HepG2 (cell line): ENCODE results near the gene B4GALT5. TPM values are rescaled to one million over a fixed set of nuclear protein-coding genes. Genes with fewer than 3 reads are reported as not detected.
A peak's percentile ranks its signal among the peaks of the same experiment; 100 is the strongest.
"Not testable (repeated sequence)": the region's sequence is repeated elsewhere in the genome, so short reads cannot be mapped to it uniquely, and the experiment has no call there.

Experiments used
- ATAC-seq: fragments of 200-7000 bp; cut with Tn5 transposase; 3 replicates; pipeline ENCODE4 v1.9.1; 2020; ENCODE audit warnings: mild to moderate bottlenecking, moderate library complexity
- BruUV-seq: library from RNA; stranded (reverse); fragments of 400-500 nt; replicated peaks from 2 replicates; lab custom pipeline; 2021; lab: Mats Ljungman, UMichigan
- CTCF ChIA-PET: fragments of 300-600 bp; formaldehyde crosslinking; extraction: SDS; loops from one replicate; lab custom pipeline; 2021; ENCODE audit warnings: low total read pairs, inconsistent platforms, low intra/inter-chr PET ratio; lab: Yijun Ruan, JAX
- POLR2A ChIA-PET: fragments of 350-600 bp; sonication (Branson Sonifier 250); formaldehyde crosslinking; loops from one replicate; lab custom pipeline; 2020; ENCODE audit warnings: antibody characterized with exemption, inconsistent platforms; lab: Yijun Ruan, JAX
- DNase-seq: peaks from one replicate; pipeline ENCODE4 v3.0.0-alpha.2; 2015; ENCODE audit warnings: low spot score
- FAIRE-seq: peaks from 3 replicates; lab custom pipeline; 2011; peaks lifted over from hg19 to GRCh38; lab: Jason Lieb, UNC
- H2AFZ ChIP-seq: one replicate; pipeline ENCODE4 v1.6.1; 2011; ENCODE audit warnings: low read length, inconsistent platforms
- H3K27ac ChIP-seq: fragments of 300-600 bp; 3 replicates; pipeline ENCODE4 v1.8.0; 2011; ENCODE audit warnings: mixed run types, mild to moderate bottlenecking, mixed read lengths, low read length, inconsistent platforms; ENCODE audit not compliant: insufficient read depth; ENCODE audit errors: extremely low read length
- H3K27me3 ChIP-seq, 2 experiments: fragments of 200-600 bp in 1 of 2; 2 replicates in 1 of 2; 3 replicates in 1 of 2; pipeline versions ENCODE4 v1.6.0 to v1.8.0; 2011; ENCODE audit warnings: low read length in 2 of 2, mild to moderate bottlenecking in 2 of 2, moderate library complexity in 2 of 2, inconsistent platforms in 1 of 2; ENCODE audit not compliant: insufficient read depth in 2 of 2, control insufficient read depth in 1 of 2
- H3K36me3 ChIP-seq, 2 experiments: fragments of 200-600 bp in 1 of 2; replicated peaks in 1 of 2; 2 replicates in 1 of 2; 3 replicates in 1 of 2; pipeline versions ENCODE4 v1.5.1 to v1.8.0; 2011; ENCODE audit warnings: low read length in 2 of 2, inconsistent platforms in 1 of 2; ENCODE audit not compliant: insufficient read depth in 2 of 2, control insufficient read depth in 1 of 2
- H3K4me1 ChIP-seq: 2 replicates; pipeline ENCODE4 v1.5.1; 2012; ENCODE audit warnings: low read length, inconsistent platforms; ENCODE audit not compliant: insufficient read depth
- H3K4me2 ChIP-seq: 2 replicates; pipeline ENCODE4 v1.6.0; 2011; ENCODE audit warnings: low read depth, low read length, inconsistent platforms
- H3K4me3 ChIP-seq, 3 experiments: fragments of 200-600 bp in 1 of 3; sonication (generic), shearing (Covaris generic) in 1 of 3; replicated peaks in 1 of 3; 2 replicates each; pipeline ENCODE4 v1.5.1; 2011 to 2016; ENCODE audit warnings: low read length in 3 of 3, inconsistent platforms in 2 of 3, low read depth in 2 of 3, mild to moderate bottlenecking in 2 of 3, control low read depth in 1 of 3, mixed read lengths in 1 of 3; ENCODE audit not compliant: insufficient read depth in 1 of 3
- H3K79me2 ChIP-seq: one replicate; pipeline ENCODE4 v1.6.1; 2011; ENCODE audit warnings: low read length, inconsistent platforms; ENCODE audit not compliant: insufficient read depth
- H3K9ac ChIP-seq: 2 replicates; pipeline ENCODE4 v1.6.0; 2011; ENCODE audit warnings: mild to moderate bottlenecking, low read depth, low read length, inconsistent platforms; ENCODE audit not compliant: insufficient read depth
- H3K9me3 ChIP-seq: 2 replicates; pipeline ENCODE4 v1.5.1; 2012; ENCODE audit warnings: mild to moderate bottlenecking, low read length
- H4K20me1 ChIP-seq: 2 replicates; pipeline ENCODE4 v1.6.0; 2011; ENCODE audit warnings: inconsistent platforms, mild to moderate bottlenecking, low read length, moderate library complexity; ENCODE audit not compliant: insufficient read depth
- GABPA ChIP-seq, 2 experiments: IDR thresholded peaks; 2 replicates each; pipeline ENCODE4 v1.6.1; 2011 to 2016; ENCODE audit warnings: low read depth in 2 of 2, low read length in 1 of 2, missing biosample characterization in 1 of 2, missing genetic modification characterization in 1 of 2
- MEF2D ChIP-seq: sonication (generic); formaldehyde crosslinking; IDR thresholded peaks from 2 replicates; pipeline ENCODE4 v1.5.1; 2020; ENCODE audit warnings: mild to moderate bottlenecking, missing genetic modification reagents
- RCOR2 ChIP-seq: IDR thresholded peaks from 2 replicates; pipeline ENCODE4 v1.6.1; 2016; ENCODE audit warnings: missing biosample characterization, missing genetic modification reagents
- SMAD9 ChIP-seq: sonication (generic); formaldehyde crosslinking; IDR thresholded peaks from 2 replicates; pipeline ENCODE4 v1.5.1; 2020; ENCODE audit warnings: mild to moderate bottlenecking, missing genetic modification reagents
- TRIM24 ChIP-seq: sonication (generic); formaldehyde crosslinking; IDR thresholded peaks from 2 replicates; pipeline ENCODE4 v1.8.0; 2022; ENCODE audit warnings: mild to moderate bottlenecking, missing genetic modification reagents
- ZFP82 ChIP-seq: sonication (generic); formaldehyde crosslinking; IDR thresholded peaks from 2 replicates; pipeline ENCODE4 v1.5.1; 2020; ENCODE audit warnings: mild to moderate bottlenecking, missing genetic modification reagents, borderline replicate concordance
- ZKSCAN5 ChIP-seq: sonication (generic); formaldehyde crosslinking; IDR thresholded peaks from 2 replicates; pipeline ENCODE4 v1.5.1; 2020; ENCODE audit warnings: mild to moderate bottlenecking, missing genetic modification reagents
- ZNF546 ChIP-seq: sonication (generic); formaldehyde crosslinking; conservative IDR thresholded peaks from 2 replicates; pipeline ENCODE4 v1.8.1; 2023; ENCODE audit warnings: mild to moderate bottlenecking, missing genetic modification reagents
- WGBS: methylation state at CpG from one replicate; pipeline ENCODE4 v1.1.6; 2017; ENCODE audit warnings: low lambda C conversion rate; 5-methylcytosine and 5-hydroxymethylcytosine counted together
- in situ Hi-C: cut with HindIII; loops from 2 replicates; pipeline ENCODE4 v1.10.0; 2017; ENCODE audit warnings: low pct_unique_long_range_greater_than_20kb; ENCODE audit not compliant: extremely low pct_ligation_motif_present
- intact Hi-C: fragments of 100-400 bp; cut with micrococcal nuclease; formaldehyde crosslinking; loops from one replicate; pipeline ENCODE4 v1.10.0; 2022; ENCODE audit not compliant: unreplicated experiment
- polyA plus RNA-seq, 8 experiments: library from polyadenylated mRNA; depleted of rRNA in 3 of 8; stranded (reverse) in 7 of 8; unstranded in 1 of 8; fragments of >200 nt; fragmentation: Illumina TruSeq in 4 of 8; extraction: Trizol in 4 of 8; gene quantifications; 2 replicates each; pipeline versions ENCODE4 v1.2.1 to v1.2.3, GENCODE V29; 2011 to 2016; ENCODE audit warnings: low read depth in 4 of 8, missing spikeins in 1 of 8, mixed read lengths in 1 of 8; ENCODE audit not compliant: insufficient read depth in 1 of 8
- total RNA-seq, 5 experiments: library from RNA; depleted of rRNA; stranded (reverse); fragments of >200 nt; fragmentation: Illumina TruSeq; extraction: Trizol; gene quantifications; 2 replicates each; pipeline ENCODE4 v1.2.3, GENCODE V29; 2016; ENCODE audit warnings: low read depth in 1 of 5
- TF ChIP-seq, protein P1 (sequence below): sonication (generic); formaldehyde crosslinking; IDR thresholded peaks from 2 replicates; pipeline ENCODE4 v1.5.1; 2020; ENCODE audit warnings: mild to moderate bottlenecking, missing genetic modification reagents, borderline replicate concordance
- TF ChIP-seq, protein P2 (sequence below): sonication (generic); formaldehyde crosslinking; IDR thresholded peaks from 2 replicates; pipeline ENCODE4 v1.4.0; 2020; ENCODE audit warnings: missing genetic modification reagents

The B4GALT5 gene
- total and polyA plus RNA-seq, 2 of the 13 experiments (the other 11 are each of a cell fraction or from before 2014, with no cell fraction given) = 27.3 to 30.9 TPM

DNA sequence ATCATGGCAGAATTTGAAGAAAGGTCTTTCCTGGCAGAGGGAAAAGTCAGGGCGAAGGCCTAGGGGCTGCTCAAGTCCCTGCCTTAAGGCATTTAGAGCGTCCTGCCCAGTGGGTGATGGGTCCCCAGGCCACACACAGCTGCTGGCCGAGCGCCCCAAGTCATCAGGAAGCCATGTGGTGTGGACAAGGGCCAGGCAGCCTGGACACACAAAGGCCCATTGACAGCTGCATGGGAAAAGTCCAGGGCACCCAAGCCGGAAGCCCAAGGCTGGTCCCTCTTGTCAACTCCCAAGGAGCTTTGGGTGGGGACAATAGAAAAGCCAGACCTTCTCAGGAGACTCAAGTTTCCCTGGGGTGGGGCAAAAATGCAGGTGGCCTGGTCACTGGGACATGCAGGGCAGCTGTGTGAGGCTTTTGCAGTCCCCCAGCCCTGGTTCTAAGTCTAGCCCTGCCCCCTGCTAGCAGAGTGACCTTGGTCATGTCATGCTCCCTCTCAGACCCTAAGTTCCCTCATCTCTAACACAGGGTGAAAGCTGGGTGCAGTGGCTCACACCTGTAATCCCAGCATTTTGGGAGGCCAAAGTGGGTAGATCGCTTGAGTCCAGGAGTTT, 101.4 kb downstream of the B4GALT5 start (continued):
- TF ChIP-seq, protein P1, sequence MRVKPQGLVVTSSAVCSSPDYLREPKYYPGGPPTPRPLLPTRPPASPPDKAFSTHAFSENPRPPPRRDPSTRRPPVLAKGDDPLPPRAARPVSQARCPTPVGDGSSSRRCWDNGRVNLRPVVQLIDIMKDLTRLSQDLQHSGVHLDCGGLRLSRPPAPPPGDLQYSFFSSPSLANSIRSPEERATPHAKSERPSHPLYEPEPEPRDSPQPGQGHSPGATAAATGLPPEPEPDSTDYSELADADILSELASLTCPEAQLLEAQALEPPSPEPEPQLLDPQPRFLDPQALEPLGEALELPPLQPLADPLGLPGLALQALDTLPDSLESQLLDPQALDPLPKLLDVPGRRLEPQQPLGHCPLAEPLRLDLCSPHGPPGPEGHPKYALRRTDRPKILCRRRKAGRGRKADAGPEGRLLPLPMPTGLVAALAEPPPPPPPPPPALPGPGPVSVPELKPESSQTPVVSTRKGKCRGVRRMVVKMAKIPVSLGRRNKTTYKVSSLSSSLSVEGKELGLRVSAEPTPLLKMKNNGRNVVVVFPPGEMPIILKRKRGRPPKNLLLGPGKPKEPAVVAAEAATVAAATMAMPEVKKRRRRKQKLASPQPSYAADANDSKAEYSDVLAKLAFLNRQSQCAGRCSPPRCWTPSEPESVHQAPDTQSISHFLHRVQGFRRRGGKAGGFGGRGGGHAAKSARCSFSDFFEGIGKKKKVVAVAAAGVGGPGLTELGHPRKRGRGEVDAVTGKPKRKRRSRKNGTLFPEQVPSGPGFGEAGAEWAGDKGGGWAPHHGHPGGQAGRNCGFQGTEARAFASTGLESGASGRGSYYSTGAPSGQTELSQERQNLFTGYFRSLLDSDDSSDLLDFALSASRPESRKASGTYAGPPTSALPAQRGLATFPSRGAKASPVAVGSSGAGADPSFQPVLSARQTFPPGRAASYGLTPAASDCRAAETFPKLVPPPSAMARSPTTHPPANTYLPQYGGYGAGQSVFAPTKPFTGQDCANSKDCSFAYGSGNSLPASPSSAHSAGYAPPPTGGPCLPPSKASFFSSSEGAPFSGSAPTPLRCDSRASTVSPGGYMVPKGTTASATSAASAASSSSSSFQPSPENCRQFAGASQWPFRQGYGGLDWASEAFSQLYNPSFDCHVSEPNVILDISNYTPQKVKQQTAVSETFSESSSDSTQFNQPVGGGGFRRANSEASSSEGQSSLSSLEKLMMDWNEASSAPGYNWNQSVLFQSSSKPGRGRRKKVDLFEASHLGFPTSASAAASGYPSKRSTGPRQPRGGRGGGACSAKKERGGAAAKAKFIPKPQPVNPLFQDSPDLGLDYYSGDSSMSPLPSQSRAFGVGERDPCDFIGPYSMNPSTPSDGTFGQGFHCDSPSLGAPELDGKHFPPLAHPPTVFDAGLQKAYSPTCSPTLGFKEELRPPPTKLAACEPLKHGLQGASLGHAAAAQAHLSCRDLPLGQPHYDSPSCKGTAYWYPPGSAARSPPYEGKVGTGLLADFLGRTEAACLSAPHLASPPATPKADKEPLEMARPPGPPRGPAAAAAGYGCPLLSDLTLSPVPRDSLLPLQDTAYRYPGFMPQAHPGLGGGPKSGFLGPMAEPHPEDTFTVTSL (CRISPR knock-in tag) = no peak

DNA sequence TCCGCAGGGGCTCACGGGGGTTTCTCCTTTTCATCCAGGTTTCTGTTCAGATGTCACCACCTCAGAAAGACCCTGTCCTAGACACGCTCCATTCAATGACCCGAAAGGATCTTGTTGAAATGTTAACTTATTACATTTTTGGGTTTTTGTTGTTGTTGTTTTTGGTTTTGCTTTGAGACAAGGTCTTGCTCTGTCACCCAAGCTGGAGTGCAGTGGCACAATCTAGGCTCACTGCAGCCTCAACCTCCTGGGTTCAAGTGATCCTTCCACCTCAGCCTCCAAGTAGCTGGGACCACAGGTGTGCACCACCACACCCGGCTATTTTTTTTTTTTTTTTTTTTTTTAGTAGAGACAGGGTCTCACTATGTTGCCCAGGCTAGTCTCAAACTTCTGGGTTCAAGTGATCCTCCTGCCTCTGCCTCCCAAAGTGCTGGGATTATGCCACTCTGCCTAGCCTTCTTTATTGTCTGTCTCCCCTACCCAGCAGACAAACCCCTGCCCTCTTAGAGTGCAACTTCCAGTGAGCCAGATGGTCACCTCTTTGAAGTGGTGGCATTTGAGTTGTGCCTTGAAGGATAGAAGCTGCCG, 102.0 kb downstream of the B4GALT5 start:
- BruUV-seq; TF ChIP-seq GABPA (IDR thresholded peaks at IDR 0.05; ENCODE audit: low read depth, low read length): not testable (repeated sequence)
- peak overlapping the region in 2 of 3 experiments; percentile 22 to 84; a peak in 2 of 6 replicates for H3K4me3 ChIP-seq
- TF ChIP-seq GABPA (CRISPR knock-in tag; IDR thresholded peaks at IDR 0.05; ENCODE audit: low read depth) = 0 out of 2 replicates have a peak, but pooled peaks have one; percentile 2
- 0 out of 2 replicates have a peak, but pooled peaks have one; percentile 11 for TF ChIP-seq ZNF546 (CRISPR knock-in tag)
- TF ChIP-seq MEF2D = 0 out of 2 replicates have a peak, but pooled peaks have one; percentile 25
- TF ChIP-seq RCOR2 = 0 out of 2 replicates have a peak, but pooled peaks have one; percentile 10
- 0 out of 2 replicates have a peak, but pooled peaks have one; percentile 12 for TF ChIP-seq ZKSCAN5 (CRISPR knock-in tag)
- TF ChIP-seq, protein P2, sequence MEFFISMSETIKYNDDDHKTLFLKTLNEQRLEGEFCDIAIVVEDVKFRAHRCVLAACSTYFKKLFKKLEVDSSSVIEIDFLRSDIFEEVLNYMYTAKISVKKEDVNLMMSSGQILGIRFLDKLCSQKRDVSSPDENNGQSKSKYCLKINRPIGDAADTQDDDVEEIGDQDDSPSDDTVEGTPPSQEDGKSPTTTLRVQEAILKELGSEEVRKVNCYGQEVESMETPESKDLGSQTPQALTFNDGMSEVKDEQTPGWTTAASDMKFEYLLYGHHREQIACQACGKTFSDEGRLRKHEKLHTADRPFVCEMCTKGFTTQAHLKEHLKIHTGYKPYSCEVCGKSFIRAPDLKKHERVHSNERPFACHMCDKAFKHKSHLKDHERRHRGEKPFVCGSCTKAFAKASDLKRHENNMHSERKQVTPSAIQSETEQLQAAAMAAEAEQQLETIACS (CRISPR knock-in tag) = 0 out of 2 replicates have a peak, but pooled peaks have one; percentile 40
- TF ChIP-seq SMAD9 (CRISPR knock-in tag) = 0 out of 2 replicates have a peak, but pooled peaks have one; percentile 5
- 0 out of 2 replicates have a peak, but pooled peaks have one; percentile 15 for TF ChIP-seq ZFP82 (CRISPR knock-in tag)
- 0 out of 2 replicates have a peak, but pooled peaks have one; percentile 9 for TF ChIP-seq TRIM24 (CRISPR knock-in tag)

More for the DNA sequence above, 102.0 kb downstream of the B4GALT5 start:
- H3K27ac ChIP-seq, H3K9me3 ChIP-seq, H2AFZ ChIP-seq, ATAC-seq, H3K27me3 ChIP-seq, FAIRE-seq, H3K36me3 ChIP-seq, H3K79me2 ChIP-seq, DNase-seq, H3K9ac ChIP-seq, H4K20me1 ChIP-seq, in situ Hi-C loops: not testable (repeated sequence)
- Histone ChIP-seq H3K4me1 (peaks cover 74% of the 10 kb centered on the region), H3K4me2 (peak overlapping the region; percentile 99)
- intact Hi-C loops = loop anchor here (1.0 to 2.0 kb wide), 4 partner anchors 64 to 235 kb away; partner anchors contain the start of gene B4GALT5
- POLR2A ChIA-PET = interaction anchor here (1.1 to 1.3 kb wide), 2 partner anchors 70 to 201 kb away, joined by 3 to 4 read pairs; partner anchors contain the start of gene SLC9A8
- 54% methylated on average over 6 of the region's 6 CpGs for WGBS
- CTCF ChIA-PET = interaction anchor here (0.7 to 6.4 kb wide), 17 partner anchors 28 to 317 kb away, joined by 3 to 282 read pairs (median 6); partner anchors contain the start of genes B4GALT5 and SLC9A8
